Activated CD4-positive, alpha-beta T cell treated with anti-CD3 and anti-CD28 coated beads, Interleukin-10, Interleukin-2, amounts not matched to agents 100 ng/mL and 50 ng/mL, durations not matched to agents 16 hours and 8 hours (primary cell): Measurements from ENCODE around the gene KREMEN2.

Experiments
- DNase-seq: peaks from one replicate; pipeline ENCODE4 v3.0.0-alpha.2; 2020

The KREMEN2 gene

GRCh38 chr16:2981177-2981898 is 17.3 kb downstream of the KREMEN2 start:
- DNase-seq: no peak

DNA sequence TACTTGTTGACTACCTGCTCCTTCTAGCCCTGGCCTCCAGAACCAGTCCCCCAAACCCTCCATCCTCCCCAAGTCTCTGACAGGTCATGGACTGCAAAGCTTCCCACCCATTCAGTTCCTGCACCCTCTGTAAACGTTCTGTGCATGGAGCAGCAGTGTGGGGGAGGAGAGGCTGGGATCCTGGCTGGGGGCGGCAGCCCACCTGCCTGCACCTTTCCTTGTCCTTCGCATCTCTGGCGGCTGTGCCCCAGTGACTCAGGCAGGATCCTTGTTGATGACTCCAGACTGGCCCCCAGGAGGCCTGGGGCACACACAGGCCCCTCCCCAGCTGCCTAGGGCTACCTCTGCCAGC is 17.8 kb downstream of the KREMEN2 start:
- no peak for DNase-seq

GRCh38 chr16:2982402-2982801 is 18.3 kb downstream of the KREMEN2 start:
- DNase-seq: no peak

- DNase-seq: peak; percentile 87
These were observed 19.6 kb downstream of the KREMEN2 start for GRCh38 chr16:2983706-2984136.

GRCh38 chr16:2985462-2985861 is 21.4 kb downstream of the KREMEN2 start:
- no peak for DNase-seq

- DNase-seq: no peak
These were observed 21.8 kb downstream of the KREMEN2 start for GRCh38 chr16:2985893-2986355.

DNA sequence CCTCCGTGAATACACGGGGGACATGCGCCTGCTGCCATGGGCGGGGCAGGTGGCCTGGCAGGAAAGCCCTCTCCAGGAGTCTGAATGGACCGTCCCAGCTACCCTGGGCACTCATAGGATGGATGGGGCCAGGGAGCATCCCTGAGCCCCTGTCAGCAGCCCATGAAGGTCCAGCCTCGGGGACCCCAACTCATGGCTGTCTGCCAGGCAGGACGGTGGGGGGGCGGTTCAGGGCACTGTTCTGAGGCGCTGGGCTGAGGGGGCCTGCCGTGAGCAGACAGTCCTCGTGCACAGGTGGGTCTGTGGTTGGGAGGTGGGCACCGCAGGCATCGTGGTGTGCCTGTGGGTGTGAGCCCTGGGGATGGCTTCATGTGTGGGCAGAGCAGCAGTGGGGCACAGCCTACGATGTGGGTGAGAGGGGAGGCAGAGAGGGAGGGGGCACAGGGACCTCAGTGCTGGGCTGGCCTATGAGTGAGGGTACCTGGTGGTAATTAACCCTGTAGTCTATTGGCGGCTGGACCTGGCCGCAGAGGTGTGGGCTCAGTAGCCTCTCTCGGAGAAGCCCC is 22.6 kb downstream of the KREMEN2 start:
- no peak for DNase-seq

DNA sequence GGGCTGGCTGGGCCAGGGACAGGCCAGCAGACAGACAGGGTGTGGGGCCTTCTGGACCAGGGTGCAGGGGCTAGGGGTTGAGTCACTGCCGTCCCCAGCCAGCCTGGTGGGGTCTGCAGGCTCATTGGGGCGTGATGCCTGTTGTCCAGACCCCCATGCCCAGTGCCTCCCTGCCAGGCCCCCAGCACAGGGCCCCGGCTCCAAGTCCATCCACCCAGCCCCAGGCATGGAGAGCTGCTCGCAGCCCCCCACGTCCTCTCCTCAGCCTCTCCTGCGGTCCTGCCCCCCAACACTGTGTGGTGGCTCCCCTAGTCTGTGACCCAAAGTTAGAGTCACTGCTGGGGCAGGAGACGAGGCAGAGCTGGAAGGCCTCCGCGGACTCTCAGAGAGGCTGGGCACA is 23.2 kb downstream of the KREMEN2 start:
- no peak for DNase-seq

DNA sequence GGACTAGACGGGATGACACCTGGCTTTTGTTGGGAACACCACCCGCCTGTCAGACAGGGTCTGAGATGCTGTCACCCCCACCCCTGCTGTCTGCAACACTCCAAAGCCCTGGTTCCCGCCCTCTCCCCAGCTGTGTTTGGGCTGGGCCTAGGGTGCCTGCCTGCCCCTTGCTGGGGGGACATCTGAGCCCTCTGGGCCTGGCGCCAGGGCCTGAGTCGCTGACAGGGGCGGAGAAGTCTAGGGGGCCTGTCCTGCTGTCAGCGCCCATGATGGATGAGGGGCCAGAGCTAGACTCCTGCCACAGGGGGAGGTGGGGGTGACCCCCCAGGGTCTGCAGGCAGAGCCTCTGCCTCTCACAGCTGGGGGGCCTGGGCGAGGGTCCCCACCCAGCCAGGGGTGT is 23.8 kb downstream of the KREMEN2 start:
- no peak for DNase-seq

- DNase-seq: no peak
These were observed 24.6 kb downstream of the KREMEN2 start for GRCh38 chr16:2988590-2989099.

- no peak for DNase-seq
These were observed 26.8 kb downstream of the KREMEN2 start for GRCh38 chr16:2990891-2991290.

GRCh38 chr16:2991566-2992261 is 27.6 kb downstream of the KREMEN2 start:
- DNase-seq: no peak

GRCh38 chr16:2992383-2993081 is 28.5 kb downstream of the KREMEN2 start:
- DNase-seq: no peak

GRCh38 chr16:2996298-2996697 is 32.2 kb downstream of the KREMEN2 start:
- DNase-seq: no peak

- DNase-seq: no peak
These were observed 35.9 kb downstream of the KREMEN2 start for GRCh38 chr16:2999929-3000328.

GRCh38 chr16:3000540-3000939 is 36.5 kb downstream of the KREMEN2 start:
- DNase-seq: no peak

- no peak for DNase-seq
These were observed 37.2 kb downstream of the KREMEN2 start for GRCh38 chr16:3001316-3001715.

- peak; percentile 99 for DNase-seq
These were observed 39.7 kb downstream of the KREMEN2 start for GRCh38 chr16:3003582-3004270.

- DNase-seq: no peak
These were observed 40.2 kb downstream of the KREMEN2 start for GRCh38 chr16:3004319-3004718.

DNA sequence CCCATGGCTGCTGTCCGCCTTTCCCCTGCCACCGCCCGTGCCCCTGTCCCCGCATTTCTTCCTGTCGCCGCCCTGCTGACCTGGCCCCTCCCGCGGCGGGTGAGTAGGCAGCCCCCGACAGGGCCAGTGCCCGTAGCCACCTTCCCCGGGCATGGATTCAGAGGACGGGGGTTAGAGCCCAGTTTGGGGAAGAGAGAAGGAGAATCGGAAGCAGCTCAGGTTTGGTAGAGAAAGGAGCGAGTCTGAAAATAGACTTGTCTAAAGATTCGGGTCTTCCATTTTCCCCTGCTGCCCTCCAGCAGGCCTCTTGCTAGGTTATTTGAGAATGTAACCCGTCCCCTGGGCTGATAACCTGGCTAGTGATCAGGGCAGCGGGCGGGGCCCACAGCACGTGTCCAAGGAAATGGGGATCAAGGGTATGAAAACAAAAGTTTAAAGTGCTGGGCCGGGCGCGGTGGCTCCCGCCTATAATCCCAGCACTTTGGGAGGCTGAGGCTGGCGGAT is 40.8 kb downstream of the KREMEN2 start:
- no peak for DNase-seq

GRCh38 chr16:3007059-3007956 is 43.2 kb downstream of the KREMEN2 start:
- DNase-seq: no peak
